Measurements from ENCODE around the gene MTHFD1L.

GRCh38 chr6:151091571-151091970 lies 226.1 kb downstream of the MTHFD1L start:
- TF ChIP-seq GLIS3 (CRISPR knock-in tag; IDR thresholded peaks at IDR 0.05): no peak
- TF ChIP-seq ESRRG (CRISPR knock-in tag; IDR thresholded peaks at IDR 0.05): no peak
- no peak for TF ChIP-seq PPARA (CRISPR knock-in tag; IDR thresholded peaks at IDR 0.05; ENCODE audit: borderline replicate concordance)
- TF ChIP-seq PATZ1 (CRISPR knock-in tag; IDR thresholded peaks at IDR 0.05; ENCODE audit: borderline replicate concordance): no peak
- TF ChIP-seq ZFP3 (CRISPR knock-in tag; IDR thresholded peaks at IDR 0.05): no peak

All from SK-N-SH treated with all-trans-retinoic acid at 6 μM for 48 hours (cell line).